ENCODE measurements around the gene ZDHHC8. TPM values are rescaled to one million over a fixed set of nuclear protein-coding genes. Genes with fewer than 3 reads are reported as not detected.

ZDHHC8 gene
- total and polyA plus RNA-seq, 2 experiments from 2014 or later: 30.3 to 53.4 TPM

DNA sequence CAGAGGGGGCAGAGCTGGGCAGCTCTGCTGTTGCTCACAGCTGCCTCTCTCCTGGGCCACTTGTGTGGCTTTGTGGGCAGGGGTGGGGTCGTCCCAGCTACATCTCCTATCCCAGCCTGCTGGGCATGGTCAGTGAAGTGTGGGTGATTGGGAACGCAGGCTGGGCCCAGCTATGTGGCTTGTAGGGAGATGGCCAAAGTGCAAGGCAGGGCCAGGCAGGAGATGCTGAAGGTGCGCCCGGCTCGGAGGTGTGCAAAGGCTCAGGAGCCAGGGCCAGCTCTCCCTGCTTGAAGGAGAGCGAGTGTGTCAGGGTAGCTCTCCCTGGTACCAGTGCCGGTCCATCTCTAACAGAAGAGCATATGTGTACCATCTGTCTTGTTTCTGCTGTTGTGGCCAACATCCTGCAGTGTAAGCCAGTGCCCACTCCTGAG is 24.1 kb upstream of the ZDHHC8 start:
- peaks cover 42% of the 10 kb centered on the region for H3K36me3 ChIP-seq
- no peaks in the 10 kb centered on the region for H3K9me3 ChIP-seq (ENCODE audit: low read depth)
- TF ChIP-seq, protein P1, sequence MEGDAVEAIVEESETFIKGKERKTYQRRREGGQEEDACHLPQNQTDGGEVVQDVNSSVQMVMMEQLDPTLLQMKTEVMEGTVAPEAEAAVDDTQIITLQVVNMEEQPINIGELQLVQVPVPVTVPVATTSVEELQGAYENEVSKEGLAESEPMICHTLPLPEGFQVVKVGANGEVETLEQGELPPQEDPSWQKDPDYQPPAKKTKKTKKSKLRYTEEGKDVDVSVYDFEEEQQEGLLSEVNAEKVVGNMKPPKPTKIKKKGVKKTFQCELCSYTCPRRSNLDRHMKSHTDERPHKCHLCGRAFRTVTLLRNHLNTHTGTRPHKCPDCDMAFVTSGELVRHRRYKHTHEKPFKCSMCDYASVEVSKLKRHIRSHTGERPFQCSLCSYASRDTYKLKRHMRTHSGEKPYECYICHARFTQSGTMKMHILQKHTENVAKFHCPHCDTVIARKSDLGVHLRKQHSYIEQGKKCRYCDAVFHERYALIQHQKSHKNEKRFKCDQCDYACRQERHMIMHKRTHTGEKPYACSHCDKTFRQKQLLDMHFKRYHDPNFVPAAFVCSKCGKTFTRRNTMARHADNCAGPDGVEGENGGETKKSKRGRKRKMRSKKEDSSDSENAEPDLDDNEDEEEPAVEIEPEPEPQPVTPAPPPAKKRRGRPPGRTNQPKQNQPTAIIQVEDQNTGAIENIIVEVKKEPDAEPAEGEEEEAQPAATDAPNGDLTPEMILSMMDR (IDR thresholded peaks at IDR 0.05; ENCODE audit: low read depth, low read length): no peak
- H3K4me3 ChIP-seq: no peak overlapping the region
- no peak for DNase-seq (ENCODE audit: low read depth in 1 of 2, low spot score in 1 of 2)
- no peak overlapping the region for H3K27ac ChIP-seq
- H3K4me1 ChIP-seq (ENCODE audit: low read depth): no peaks in the 10 kb centered on the region
- H3K27me3 ChIP-seq: no peaks in the 10 kb centered on the region

- TF ChIP-seq, protein P1 (IDR thresholded peaks at IDR 0.05; ENCODE audit: low read depth, low read length): no peak
- Histone ChIP-seq H3K4me3 (no peak overlapping the region), H3K27ac (no peak overlapping the region), H3K27me3 (no peaks in the 10 kb centered on the region), H3K9me3 (ENCODE audit: low read depth) (no peaks in the 10 kb centered on the region), H3K4me1 (ENCODE audit: low read depth) (no peaks in the 10 kb centered on the region), H3K36me3 (peaks cover 41% of the 10 kb centered on the region)
- no peak for DNase-seq (ENCODE audit: low read depth in 1 of 2, low spot score in 1 of 2)
Observed at GRCh38 chr22:20107951-20108756, 23.4 kb upstream of the ZDHHC8 start.

DNA sequence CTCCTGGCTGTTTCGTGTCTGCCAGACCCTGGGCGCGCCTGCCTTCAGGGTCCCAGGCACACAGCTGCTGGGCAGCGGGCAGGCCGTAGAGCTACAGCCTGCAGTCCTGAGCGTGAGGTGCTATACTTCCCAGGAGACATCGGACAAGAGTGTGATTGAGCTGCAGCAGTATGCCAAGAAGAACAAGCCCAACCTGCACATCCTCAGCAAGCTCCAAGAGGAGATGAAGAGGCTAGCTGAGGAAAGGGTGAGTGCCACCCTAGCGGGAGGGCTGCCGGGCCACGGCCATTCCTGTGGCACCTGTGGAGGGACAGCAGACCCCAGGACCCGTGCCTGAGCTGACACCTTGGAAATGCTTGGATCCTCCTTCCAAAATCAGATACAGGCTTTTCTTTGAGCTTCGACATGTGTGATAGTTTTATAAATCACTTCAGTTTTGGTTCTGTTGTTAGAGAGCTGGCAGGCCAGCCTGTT is 22.8 kb upstream of the ZDHHC8 start:
- Histone ChIP-seq H3K27me3 (no peaks in the 10 kb centered on the region), H3K4me3 (no peak overlapping the region), H3K9me3 (ENCODE audit: low read depth) (no peaks in the 10 kb centered on the region), H3K27ac (no peak overlapping the region), H3K4me1 (ENCODE audit: low read depth) (no peaks in the 10 kb centered on the region), H3K36me3 (peaks cover 38% of the 10 kb centered on the region)
- DNase-seq (ENCODE audit: low read depth in 1 of 2, low spot score in 1 of 2): no peak
- TF ChIP-seq, protein P1 (IDR thresholded peaks at IDR 0.05; ENCODE audit: low read depth, low read length): no peak

- Histone ChIP-seq H3K27me3 (no peaks in the 10 kb centered on the region), H3K36me3 (peaks cover 38% of the 10 kb centered on the region), H3K4me3 (no peak overlapping the region), H3K9me3 (ENCODE audit: low read depth) (no peaks in the 10 kb centered on the region), H3K27ac (peak overlapping the region; percentile 78), H3K4me1 (ENCODE audit: low read depth) (no peaks in the 10 kb centered on the region)
- TF ChIP-seq, protein P1 (IDR thresholded peaks at IDR 0.05; ENCODE audit: low read depth, low read length): no peak
- no peak for DNase-seq (ENCODE audit: low read depth in 1 of 2, low spot score in 1 of 2)
Observed at GRCh38 chr22:20109411-20110358, 21.9 kb upstream of the ZDHHC8 start.

GRCh38 chr22:20110359-20110985 is 21.1 kb upstream of the ZDHHC8 start:
- Histone ChIP-seq H3K4me3 (no peak overlapping the region), H3K9me3 (ENCODE audit: low read depth) (no peaks in the 10 kb centered on the region), H3K27ac (peak overlapping the region; percentile 78), H3K4me1 (ENCODE audit: low read depth) (no peaks in the 10 kb centered on the region), H3K27me3 (no peaks in the 10 kb centered on the region), H3K36me3 (peaks cover 36% of the 10 kb centered on the region)
- TF ChIP-seq, protein P1 (IDR thresholded peaks at IDR 0.05; ENCODE audit: low read depth, low read length): no peak
- no peak for DNase-seq (ENCODE audit: low read depth in 1 of 2, low spot score in 1 of 2)
